Measurements from ENCODE around the gene CYP3A4.

Gene CYP3A4

DNA sequence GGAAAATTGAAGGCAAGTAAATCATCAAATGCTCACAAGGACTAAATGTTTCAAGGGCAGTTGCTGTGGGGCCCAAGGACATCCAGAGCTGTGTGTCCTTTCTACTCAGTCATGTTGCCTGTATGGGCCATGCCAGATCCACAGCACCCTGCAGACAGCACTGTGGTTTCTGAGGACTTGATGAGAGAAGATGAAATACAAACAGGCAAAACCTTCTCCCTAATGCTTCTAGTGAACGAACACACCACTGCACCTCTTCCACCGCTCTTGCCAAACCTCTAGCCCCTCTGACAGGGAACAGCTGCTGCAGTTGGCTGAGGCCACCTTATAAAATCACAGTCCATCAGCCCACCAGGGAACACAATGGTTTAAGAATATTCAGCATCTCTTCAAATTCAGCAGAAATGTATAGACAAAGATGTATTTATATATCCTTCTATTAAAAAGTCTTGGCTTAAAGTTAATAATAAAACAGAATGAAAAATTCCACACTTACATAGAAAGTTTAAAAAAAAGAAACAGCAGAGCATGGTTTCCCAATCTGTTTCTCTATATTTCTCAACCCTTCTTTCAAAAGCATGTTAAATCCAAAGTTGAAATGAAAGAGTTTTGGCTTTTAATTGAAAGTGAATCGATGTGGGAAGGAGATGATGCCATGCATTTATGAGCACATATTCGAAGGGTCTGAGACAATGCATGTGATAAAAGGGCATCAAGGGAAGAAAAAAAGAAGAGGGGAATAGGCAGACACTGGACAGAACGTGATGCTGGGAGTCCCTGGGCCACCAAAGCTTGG lies 63.0 kb downstream of the CYP3A4 start:
- peaks cover 4% of the 10 kb centered on the region for H3K9me3 Mint-ChIP-seq
- H3K27ac Mint-ChIP-seq: peak overlapping the region; percentile 70 to 84 (median 70)
- H3K36me3 Mint-ChIP-seq (ENCODE audit: low read depth): no peaks in the 10 kb centered on the region
- H3K27me3 Mint-ChIP-seq (ENCODE audit: low read depth): peaks cover 6% of the 10 kb centered on the region
- TF ChIP-seq, protein P1, sequence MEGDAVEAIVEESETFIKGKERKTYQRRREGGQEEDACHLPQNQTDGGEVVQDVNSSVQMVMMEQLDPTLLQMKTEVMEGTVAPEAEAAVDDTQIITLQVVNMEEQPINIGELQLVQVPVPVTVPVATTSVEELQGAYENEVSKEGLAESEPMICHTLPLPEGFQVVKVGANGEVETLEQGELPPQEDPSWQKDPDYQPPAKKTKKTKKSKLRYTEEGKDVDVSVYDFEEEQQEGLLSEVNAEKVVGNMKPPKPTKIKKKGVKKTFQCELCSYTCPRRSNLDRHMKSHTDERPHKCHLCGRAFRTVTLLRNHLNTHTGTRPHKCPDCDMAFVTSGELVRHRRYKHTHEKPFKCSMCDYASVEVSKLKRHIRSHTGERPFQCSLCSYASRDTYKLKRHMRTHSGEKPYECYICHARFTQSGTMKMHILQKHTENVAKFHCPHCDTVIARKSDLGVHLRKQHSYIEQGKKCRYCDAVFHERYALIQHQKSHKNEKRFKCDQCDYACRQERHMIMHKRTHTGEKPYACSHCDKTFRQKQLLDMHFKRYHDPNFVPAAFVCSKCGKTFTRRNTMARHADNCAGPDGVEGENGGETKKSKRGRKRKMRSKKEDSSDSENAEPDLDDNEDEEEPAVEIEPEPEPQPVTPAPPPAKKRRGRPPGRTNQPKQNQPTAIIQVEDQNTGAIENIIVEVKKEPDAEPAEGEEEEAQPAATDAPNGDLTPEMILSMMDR (IDR thresholded peaks at IDR 0.05; ENCODE audit: unreplicated experiment in 3 of 3): no peak
- peaks cover 18% of the 10 kb centered on the region for H3K4me1 Mint-ChIP-seq
- H3K4me3 Mint-ChIP-seq: no peak overlapping the region

DNA sequence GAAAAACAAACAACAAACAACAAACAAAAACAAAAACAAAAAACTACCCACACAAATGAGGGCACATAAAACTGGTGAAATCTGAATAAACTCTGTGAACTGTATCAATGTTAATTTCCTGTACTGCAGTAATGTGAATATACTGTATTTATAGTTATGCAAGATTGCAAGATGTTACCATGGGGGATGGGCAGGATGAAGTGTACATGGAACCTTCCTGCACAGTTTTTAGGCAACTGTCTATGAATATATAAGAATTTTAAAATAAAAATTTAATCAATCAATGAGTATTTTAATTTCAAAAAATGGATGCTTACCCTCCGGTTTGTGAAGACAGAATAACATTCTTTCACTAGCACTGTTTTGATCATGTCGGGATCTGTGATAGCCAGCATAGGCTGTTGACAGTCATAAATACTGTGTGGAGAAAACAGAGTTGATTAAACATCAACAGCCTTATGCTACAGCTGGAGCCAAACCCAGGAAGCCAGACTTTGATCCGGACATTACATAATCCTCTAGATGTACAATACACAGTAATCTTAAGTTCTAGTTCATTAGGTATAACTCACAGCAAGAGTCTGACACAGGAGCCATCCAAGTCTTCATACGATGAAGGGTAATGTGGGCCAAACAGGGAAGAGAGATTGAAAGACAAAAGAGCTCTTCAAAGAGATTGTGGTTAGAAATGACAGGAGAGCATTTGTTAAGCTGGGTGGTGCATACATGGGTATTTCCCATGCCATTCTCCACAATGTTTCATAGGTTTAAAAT lies 63.8 kb downstream of the CYP3A4 start:
- no peaks in the 10 kb centered on the region for H3K36me3 Mint-ChIP-seq (ENCODE audit: low read depth)
- H3K27ac Mint-ChIP-seq: peak overlapping the region; percentile 70 to 84 (median 70)
- TF ChIP-seq, protein P1 (IDR thresholded peaks at IDR 0.05; ENCODE audit: unreplicated experiment in 3 of 3): no peak
- peaks cover 6% of the 10 kb centered on the region for H3K27me3 Mint-ChIP-seq (ENCODE audit: low read depth)
- peaks cover 18% of the 10 kb centered on the region for H3K4me1 Mint-ChIP-seq
- no peak overlapping the region for H3K4me3 Mint-ChIP-seq
- H3K9me3 Mint-ChIP-seq: peaks cover 4% of the 10 kb centered on the region

DNA sequence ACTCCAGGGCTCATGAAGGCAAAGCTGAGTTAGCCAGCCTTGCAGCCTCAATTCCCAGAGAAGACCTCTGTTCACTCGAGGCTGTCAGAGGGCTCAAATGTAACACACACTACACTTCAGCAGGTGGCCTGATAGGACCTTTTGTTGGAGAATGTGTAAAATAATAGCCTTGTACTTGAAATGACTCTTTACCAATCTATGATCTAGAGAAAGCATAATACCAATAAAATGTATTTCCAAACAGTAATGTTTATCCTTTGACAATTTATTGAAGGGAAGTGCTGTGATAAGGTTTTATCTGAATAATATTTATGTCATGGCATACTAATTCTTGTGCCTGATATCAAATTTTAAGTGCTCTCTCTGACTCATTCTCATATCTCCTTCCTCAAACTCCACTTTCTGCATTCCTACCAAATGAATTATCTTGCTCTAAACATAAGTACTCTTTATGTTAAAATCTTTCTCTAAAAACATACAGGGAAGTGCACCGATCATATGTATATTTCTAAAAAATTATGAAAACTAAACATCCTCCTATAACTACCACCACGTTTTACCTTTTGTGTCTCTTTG lies 69.9 kb downstream of the CYP3A4 start:
- H3K27ac Mint-ChIP-seq: no peak overlapping the region

DNA sequence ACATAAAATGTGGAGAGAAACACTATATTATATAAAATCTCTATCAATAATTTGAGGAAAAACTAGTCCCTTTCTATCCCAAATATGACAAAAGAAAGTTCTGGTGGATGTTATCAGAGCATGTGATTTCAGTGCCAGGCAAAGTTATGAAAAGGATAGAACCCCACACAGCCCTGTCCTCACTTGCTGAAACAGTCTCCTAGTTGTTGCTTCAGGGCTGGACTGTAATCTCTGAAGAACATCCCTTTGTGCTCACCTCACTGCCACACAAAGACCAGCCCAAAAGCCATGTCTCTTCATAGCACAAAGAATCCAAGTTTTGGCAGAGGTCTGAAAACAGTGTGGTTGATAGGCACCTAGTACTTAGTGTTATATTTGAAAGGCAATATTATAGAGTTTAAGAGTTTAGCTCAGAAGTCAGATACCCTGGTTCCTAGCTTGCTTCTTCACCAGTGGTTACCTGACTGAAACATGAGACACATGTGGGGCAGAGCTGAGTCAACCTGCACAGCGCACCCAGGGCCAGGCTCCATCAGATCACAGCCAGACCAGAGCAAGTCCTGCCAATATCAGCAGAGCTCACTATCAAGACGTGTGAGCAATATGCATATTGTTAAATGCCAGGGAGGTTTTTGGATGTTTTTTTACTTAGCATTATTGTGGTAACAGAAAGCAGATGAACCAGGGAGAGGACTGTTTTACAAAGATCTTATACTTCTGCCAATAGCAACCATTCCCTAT lies 74.0 kb downstream of the CYP3A4 start:
- Mint-ChIP-seq H3K36me3 (ENCODE audit: low read depth) (no peaks in the 10 kb centered on the region), H3K4me3 (no peak overlapping the region)

More for the DNA sequence above, 69.9 kb downstream of the CYP3A4 start:
- peaks cover 4% of the 10 kb centered on the region for H3K9me3 Mint-ChIP-seq
- peaks cover 3% of the 10 kb centered on the region for H3K27me3 Mint-ChIP-seq (ENCODE audit: low read depth)
- H3K4me1 Mint-ChIP-seq: no peaks in the 10 kb centered on the region
- no peak overlapping the region for H3K4me3 Mint-ChIP-seq
- TF ChIP-seq, protein P1 (IDR thresholded peaks at IDR 0.05; ENCODE audit: unreplicated experiment in 3 of 3): no peak
- no peaks in the 10 kb centered on the region for H3K36me3 Mint-ChIP-seq (ENCODE audit: low read depth)

DNA sequence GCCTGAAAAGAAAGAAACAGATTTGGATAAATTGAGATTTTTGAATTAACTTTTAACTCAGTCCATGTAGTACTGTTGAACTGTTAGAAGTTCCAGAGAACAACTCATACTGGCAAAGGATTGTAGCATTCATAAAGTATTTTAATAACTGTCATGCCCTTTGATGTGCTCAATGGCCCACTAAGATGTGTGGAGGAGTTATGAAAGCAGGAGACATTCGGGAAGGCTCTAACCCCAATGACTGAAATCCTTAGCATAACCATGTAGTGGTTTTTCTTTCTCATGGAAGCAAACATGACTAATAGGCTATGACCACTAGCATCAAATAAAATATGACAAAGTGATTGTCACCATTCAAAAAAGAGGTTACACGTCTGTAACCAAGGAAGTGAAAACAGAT lies 74.7 kb downstream of the CYP3A4 start:
- H3K4me3 Mint-ChIP-seq: no peak overlapping the region
- H3K9me3 Mint-ChIP-seq: no peaks in the 10 kb centered on the region
- TF ChIP-seq, protein P1 (IDR thresholded peaks at IDR 0.05; ENCODE audit: unreplicated experiment in 3 of 3): no peak
- no peaks in the 10 kb centered on the region for H3K36me3 Mint-ChIP-seq (ENCODE audit: low read depth)
- no peaks in the 10 kb centered on the region for H3K27me3 Mint-ChIP-seq (ENCODE audit: low read depth)
- no peaks in the 10 kb centered on the region for H3K4me1 Mint-ChIP-seq
- H3K27ac Mint-ChIP-seq: no peak overlapping the region

More for the DNA sequence above, 74.0 kb downstream of the CYP3A4 start:
- H3K9me3 Mint-ChIP-seq: no peaks in the 10 kb centered on the region
- no peaks in the 10 kb centered on the region for H3K4me1 Mint-ChIP-seq
- H3K27me3 Mint-ChIP-seq (ENCODE audit: low read depth): no peaks in the 10 kb centered on the region
- TF ChIP-seq, protein P1 (IDR thresholded peaks at IDR 0.05; ENCODE audit: unreplicated experiment in 3 of 3): no peak
- no peak overlapping the region for H3K27ac Mint-ChIP-seq

Data from nephron (organoid).